Neural progenitor cell (in vitro differentiated cells): ENCODE results near the gene NGRN.

ENCODE experiments used
- CTCF ChIP-seq: fragments of 200-600 bp; sonication (generic); IDR thresholded peaks from 2 replicates; pipeline ENCODE4 v1.5.1; 2017; ENCODE audit warnings: antibody characterized with exemption, mild to moderate bottlenecking
- EZH2 ChIP-seq: fragments of 200-600 bp; sonication (generic); IDR thresholded peaks from 2 replicates; pipeline ENCODE4 v1.6.1; 2017; ENCODE audit warnings: antibody characterized with exemption, mild to moderate bottlenecking, moderate library complexity
- EZH2phosphoT487 ChIP-seq: fragments of 200-600 bp; sonication (generic); IDR thresholded peaks from 2 replicates; pipeline ENCODE4 v1.6.1; 2017; ENCODE audit warnings: antibody characterized with exemption

- TF ChIP-seq CTCF (no peak), EZH2phosphoT487 (no peak), EZH2 (no peak)
These were observed 35.1 kb downstream of the NGRN start for GRCh38 chr15:90300541-90300940.
